H1 (cell line): Measurements from ENCODE around the gene FBXL12. TPM values are rescaled to one million over a fixed set of nuclear protein-coding genes. Genes with fewer than 3 reads are reported as not detected.

Source experiments
- GTF2F1 ChIP-seq: IDR thresholded peaks from 2 replicates; pipeline ENCODE4 v1.6.1; 2012; ENCODE audit warnings: low read depth, low read length, improper control_type of control experiment, borderline replicate concordance
- HDAC2 ChIP-seq, 2 experiments: fragments of 300-600 bp in 1 of 2; sonication (generic) in 1 of 2; IDR thresholded peaks; 2 replicates each; pipeline ENCODE4 v1.6.1; 2011 to 2012; ENCODE audit warnings: low read depth in 2 of 2, low read length in 2 of 2, mild to moderate bottlenecking in 2 of 2, moderate library complexity in 2 of 2, borderline replicate concordance in 1 of 2, inconsistent platforms in 1 of 2
- POLR2AphosphoS5 ChIP-seq: IDR thresholded peaks from 2 replicates; pipeline ENCODE4 v1.6.1; 2011; ENCODE audit warnings: low read depth, low read length
- YY1 ChIP-seq: IDR thresholded peaks from 2 replicates; pipeline ENCODE4 v1.6.1; 2011; ENCODE audit warnings: low read depth, mild to moderate bottlenecking, low read length
- polyA plus RNA-seq, 7 experiments: library from polyadenylated mRNA; depleted of rRNA in 3 of 7; stranded (reverse) in 5 of 7; unstranded in 2 of 7; fragments of >200 nt in 5 of 7; fragments of 200-250 nt in 2 of 7; gene quantifications; 1 replicate in 5 of 7; 2 replicates in 1 of 7; 4 replicates in 1 of 7; pipeline versions ENCODE4 v1.2.1 to v1.2.3, GENCODE V29; 2011 to 2013; ENCODE audit warnings: missing spikeins in 2 of 7, mixed read lengths in 2 of 7
- total RNA-seq: library from RNA; stranded (reverse); fragmentation: NEBNext Ultra II Directional; extraction: Animal tissue kit (Norgen Biotek cat#: 25700); gene quantifications from 2 replicates; pipeline ENCODE4 v1.2.1, GENCODE V29; 2021

FBXL12 gene
- total and polyA plus RNA-seq, 2 of the 8 experiments (the other 6 are each of a cell fraction or from before 2014, with no cell fraction given): 24.6 to 62.3 TPM

GRCh38 chr19:9858766-9859165 lies 39.9 kb upstream of the FBXL12 start (continued):
- TF ChIP-seq HDAC2 (IDR thresholded peaks at IDR 0.05; ENCODE audit: borderline replicate concordance in 1 of 2, low read depth in 2 of 2, low read length in 2 of 2) (no peak), GTF2F1 (no peak), YY1 (no peak), POLR2AphosphoS5 (no peak)
